NCI-H524 (cell line): ENCODE measurements around the gene COL6A1.
"Not testable (repeated sequence)": the region's sequence is repeated elsewhere in the genome, so short reads cannot be mapped to it uniquely, and the experiment has no call there.

ENCODE experiments used
- DNase-seq, 2 experiments: peaks; one replicate each; lab custom pipeline; 2025; lab: John Stamatoyannopoulos, UW

The COL6A1 gene

DNA sequence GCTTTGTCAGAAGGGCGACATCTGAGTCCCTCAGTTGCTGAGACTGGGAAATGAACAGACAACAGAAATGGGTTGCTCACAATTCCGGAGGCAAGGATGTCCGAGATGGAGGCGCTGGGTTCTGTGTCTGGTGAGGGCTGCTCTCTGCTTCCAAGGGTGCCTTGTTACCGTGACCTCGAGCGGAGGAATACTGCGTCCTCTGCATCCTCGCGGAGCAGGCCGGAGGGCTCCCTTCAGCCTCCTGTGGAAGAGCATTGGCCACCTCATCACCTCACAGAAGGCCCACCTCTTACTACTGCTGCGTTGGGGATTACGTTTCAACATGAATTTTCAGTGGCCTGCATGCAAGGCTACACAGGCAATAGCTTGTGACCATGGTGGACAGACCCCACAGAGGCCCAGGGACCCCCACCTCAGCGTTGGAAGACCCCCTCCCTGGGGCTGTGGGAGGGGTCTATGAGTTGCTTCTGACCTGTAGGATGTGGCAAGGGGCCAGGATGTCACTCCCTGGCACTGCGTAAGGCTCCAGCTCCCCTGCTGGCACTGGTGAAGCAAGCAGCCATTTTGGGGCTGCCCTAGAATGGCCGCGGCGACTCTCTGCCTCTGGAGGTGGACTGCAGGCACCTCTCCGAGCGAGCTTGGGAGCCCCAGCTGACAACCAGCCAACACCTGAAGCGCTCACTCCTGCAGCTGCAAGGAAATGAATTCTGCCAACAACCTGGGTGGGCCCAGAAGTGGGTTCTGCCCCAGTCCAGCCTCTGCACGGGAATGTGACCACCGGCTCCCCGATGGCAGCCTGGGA, 36.3 kb upstream of the COL6A1 start:
- DNase-seq = no peak

DNA sequence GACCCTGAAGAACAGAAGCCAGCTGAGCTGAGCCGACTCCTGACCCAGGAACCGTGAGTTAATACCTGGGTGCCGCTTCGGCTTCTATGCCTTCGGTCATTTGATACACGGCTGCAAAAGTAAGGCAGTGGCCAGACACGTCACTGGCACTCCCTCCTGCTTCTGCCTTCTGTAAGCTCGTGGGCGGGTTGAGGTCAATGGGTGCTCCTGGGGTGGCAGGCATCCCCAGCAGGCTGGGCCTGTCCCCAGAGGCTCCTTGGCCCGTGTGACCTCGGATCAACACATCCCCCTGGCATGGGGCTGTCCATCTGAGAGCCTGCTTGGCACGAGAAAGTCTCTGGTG, 35.7 kb upstream of the COL6A1 start:
- DNase-seq = no peak

DNA sequence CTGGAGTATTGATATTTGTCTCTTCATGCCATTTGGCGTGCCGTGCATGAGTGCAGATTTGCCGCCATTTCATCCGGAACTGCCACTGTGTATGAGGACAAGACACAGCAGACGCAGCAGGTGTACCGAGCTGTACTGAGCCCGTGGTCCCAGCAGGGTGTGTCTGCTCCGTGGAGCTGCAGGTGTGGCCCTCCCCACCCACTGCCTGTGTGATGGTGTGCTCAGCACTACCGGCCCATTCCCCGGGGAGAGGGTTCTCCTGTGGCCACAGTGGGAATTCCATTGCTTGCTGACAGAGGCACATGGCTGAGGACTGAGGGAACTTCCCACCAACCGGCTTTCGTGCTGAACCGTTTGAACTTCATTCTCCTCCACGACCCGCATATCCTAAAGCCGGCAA, 34.3 kb upstream of the COL6A1 start:
- no peak for DNase-seq

DNA sequence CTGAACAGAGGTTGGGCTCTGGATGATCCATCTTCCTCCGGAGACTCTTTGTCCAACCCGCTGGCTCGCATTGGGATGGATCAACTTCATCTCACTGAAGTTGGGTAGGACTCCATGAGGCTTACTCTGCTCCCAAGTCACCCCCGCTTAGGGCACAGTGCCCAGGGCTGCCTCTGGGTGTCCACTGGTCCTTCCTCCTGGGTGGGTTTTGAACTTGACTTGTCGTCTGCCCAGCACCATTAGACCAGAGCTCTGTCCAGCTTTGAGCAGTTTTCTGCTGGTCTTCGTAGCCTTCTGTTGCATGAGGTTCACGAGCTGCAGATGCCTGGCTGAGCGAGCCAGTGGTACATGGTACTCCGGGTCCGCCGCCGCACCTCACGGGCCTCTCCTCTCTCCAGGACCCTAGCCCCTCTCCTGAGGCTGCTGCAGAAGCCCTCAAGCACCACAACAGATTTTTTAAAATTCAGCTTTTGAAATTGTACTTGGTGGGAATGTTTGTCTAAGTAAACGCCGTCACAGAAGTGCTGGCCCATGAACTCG, 33.8 kb upstream of the COL6A1 start:
- DNase-seq = no peak

DNA sequence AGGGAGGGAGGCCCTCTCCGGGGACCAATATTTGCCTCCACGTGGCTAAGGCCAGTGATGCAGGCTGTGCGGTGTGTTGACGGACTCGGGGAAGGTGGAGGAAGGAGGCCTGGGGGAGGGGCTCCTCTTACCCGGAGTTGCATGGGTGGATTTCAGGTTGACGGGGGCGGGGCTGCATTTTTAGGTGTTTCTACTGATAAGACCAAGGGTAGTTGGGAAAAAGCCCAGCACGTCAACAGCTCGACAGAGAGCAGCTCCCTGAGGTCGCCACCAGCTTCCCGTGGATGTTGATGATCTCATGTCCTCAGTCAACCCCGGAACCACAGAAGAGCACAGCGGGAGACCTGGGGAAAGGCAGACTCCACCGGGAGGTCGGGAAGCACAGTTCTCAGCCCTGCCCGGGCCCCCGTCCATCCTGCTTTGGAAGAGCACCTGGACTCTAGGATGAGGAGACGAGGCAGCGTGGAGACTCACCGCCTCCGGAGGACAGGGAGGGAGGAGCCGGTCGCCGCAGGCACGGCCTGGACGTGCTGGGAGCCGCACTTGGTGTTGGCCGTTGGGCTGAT, 32.9 kb upstream of the COL6A1 start:
- DNase-seq = no peak

DNA sequence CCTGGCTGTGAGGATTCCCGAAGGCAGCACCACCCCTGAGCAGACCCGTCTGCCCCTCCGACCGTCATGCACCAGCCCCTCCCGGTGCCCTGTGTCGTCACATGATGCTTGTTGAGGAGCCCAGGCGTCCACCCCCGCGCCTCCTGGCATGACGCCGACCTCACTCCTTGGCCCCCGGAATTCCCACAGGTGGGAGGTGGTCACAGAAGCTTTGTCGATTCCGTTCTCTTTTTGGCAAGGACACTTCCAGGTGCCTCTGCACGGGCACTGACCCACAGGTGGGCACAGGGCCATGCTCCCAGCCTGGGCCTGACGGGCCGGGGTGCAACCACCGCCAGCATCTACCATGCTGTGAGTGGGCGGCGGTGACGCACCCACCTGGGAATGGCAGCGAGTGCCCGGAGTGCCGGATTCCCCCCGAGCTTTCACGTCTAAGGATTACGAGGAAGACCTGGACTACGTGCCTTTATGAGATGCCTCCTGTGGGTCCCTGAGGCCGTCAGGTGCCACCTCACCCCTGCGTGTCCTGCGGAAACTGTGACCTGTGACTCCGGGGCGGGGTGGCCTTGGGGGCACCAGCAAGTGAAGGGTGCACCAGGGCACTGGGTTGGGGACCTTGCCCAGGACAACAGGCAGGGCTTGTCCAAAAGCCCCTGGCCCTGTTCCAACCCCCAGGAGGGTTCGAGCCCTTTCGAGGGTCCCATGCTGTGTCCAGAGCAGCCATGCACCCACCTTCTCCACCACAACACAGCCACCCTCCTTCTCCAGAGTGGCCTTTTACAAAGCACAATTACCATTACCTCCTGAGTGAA, 31.4 kb upstream of the COL6A1 start:
- no peak for DNase-seq

- peak; percentile 85 to 97 for DNase-seq
Observed at GRCh38 chr21:45950740-45951515, 30.6 kb upstream of the COL6A1 start.

DNA sequence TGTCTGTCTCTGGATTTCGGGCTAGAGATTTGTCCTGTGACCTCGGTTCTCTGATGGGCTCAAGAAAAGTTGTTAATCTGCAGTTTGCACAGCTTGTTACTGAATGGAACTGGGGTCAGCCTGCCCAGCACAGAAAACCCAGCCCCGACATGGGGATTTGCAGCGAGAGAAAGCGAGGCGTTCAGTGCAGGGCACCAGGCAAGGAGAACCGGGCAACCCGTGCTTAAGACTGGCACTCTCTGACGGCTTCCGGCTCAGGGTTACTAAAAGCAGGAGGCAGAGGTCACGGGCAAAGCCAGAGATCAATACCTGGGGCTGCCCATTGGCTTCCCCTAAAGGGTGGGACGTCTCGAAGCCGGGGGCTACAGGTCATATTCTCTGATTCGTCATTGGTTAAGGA, 29.9 kb upstream of the COL6A1 start:
- no peak for DNase-seq

- not testable (repeated sequence) for DNase-seq
Observed at GRCh38 chr21:45952527-45952926, 29.0 kb upstream of the COL6A1 start.

DNA sequence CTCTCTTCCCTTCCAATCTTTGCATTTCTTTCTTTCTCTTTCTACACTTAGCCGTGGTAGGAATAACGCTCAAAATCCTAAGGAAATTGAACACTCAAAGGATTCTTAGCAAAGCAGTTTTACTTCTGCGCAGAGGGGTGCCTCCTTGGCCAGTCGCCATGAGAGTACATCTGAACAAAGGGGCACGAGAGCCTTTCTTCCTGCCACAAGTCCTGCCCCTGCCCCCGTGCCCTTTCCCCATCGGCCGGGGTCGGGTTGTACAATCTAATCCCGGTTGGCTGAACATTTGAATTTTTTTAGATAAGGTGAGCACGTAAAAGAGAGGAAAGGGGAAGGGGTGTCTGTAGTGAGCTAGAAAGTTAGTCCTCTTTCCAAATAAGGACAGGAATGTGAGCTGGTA, 28.6 kb upstream of the COL6A1 start:
- DNase-seq = no peak

- DNase-seq = peak in 1 of 2 experiments; percentile 63
Observed at GRCh38 chr21:45954261-45954660, 27.3 kb upstream of the COL6A1 start.

GRCh38 chr21:45954921-45955320, 26.6 kb upstream of the COL6A1 start:
- no peak for DNase-seq

DNA sequence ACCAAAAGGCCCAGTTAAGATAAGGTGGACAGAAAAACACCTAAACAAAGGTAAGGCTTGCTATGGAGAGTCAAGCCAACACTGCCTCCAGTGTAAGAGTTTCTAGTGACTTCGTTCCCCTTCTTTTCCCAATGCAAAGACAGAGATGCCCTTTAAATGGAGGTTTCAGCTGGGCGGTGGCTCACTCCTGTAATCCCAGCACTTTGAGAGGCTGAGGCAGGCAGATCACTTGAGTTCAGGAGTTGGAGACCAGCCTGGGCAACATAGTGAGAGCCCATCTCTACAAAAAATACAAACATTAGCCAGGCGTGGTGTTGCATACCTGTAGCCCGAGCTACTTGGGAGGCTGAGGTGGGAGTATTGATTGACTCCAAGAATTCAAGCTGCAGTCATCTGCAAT, 24.0 kb upstream of the COL6A1 start:
- no peak for DNase-seq

DNA sequence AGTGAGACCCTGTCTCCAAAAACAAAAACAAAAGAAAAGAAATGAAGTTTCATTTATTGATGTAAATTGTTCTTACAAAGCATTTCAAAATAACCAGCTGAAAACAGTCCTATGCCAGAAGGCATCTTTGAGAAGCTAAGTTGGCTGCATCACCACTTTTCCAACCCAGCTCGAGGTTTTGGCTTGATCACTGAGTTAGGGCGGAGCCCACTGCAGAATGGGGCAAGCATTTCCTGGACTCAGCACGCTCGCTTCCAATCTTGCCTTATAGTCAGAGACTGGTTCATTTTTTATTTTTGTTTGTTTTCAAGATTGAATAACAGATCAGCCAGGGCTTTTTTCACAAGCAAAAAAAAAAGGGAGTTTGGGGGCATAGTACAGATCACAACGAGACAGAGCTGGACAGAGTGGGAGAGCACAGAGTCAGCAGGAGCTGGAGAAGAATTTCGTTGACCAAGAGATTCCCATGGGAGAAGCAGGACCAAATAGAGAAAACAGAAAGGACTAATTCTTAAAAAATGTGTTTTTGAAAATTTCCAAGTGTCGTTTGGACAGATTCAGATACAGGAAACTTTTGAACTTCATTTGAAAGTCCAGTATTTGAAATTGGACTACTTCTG, 23.5 kb upstream of the COL6A1 start:
- no peak for DNase-seq

- DNase-seq = no peak
Observed at GRCh38 chr21:45959182-45959581, 22.4 kb upstream of the COL6A1 start.

- no peak for DNase-seq
Observed at GRCh38 chr21:45959779-45960390, 21.7 kb upstream of the COL6A1 start.

GRCh38 chr21:45961408-45961807, 20.2 kb upstream of the COL6A1 start:
- not testable (repeated sequence) for DNase-seq

- no peak for DNase-seq
Observed at GRCh38 chr21:45962531-45963231, 18.9 kb upstream of the COL6A1 start.

- DNase-seq = no peak
Observed at GRCh38 chr21:45963232-45963570, 18.4 kb upstream of the COL6A1 start.

- peak; percentile 78 to 83 for DNase-seq
Observed at GRCh38 chr21:45964649-45965048, 16.9 kb upstream of the COL6A1 start.
